ENCODE measurements around the gene TMEM107.
"Not testable (repeated sequence)": the region's sequence is repeated elsewhere in the genome, so short reads cannot be mapped to it uniquely, and the experiment has no call there.

The TMEM107 gene

GRCh38 chr17:8176197-8176940 is at the start of gene TMEM107:
TMEM107 (minus strand) TSS chr17:8176380; CDS start chr17:8176286, 94 bp downstream.
- Histone ChIP-seq H3K27ac (ENCODE audit: low read length) (peak within 1 kb of the TSS; percentile 58), H3K36me3 (ENCODE audit: control insufficient read depth in 1 of 2, insufficient read depth in 2 of 2, low read length in 2 of 2) (no peaks in the 10 kb centered on the region), H3K4me1 (ENCODE audit: control insufficient read depth in 1 of 2, insufficient read depth in 2 of 2, low read length in 2 of 2) (peaks cover 0 to 25% of the 10 kb centered on the region in 2 donors), H3K9me3 (ENCODE audit: control insufficient read depth in 1 of 2, low read length in 2 of 2) (no peaks in the 10 kb centered on the region), H3K4me3 (ENCODE audit: low read depth in 1 of 2, low read length in 2 of 2) (peak within 1 kb of the TSS; percentile 75 to 79), H3K27me3 (ENCODE audit: low read depth, low read length) (no peaks in the 10 kb centered on the region)

GRCh38 chr17:8224891-8225812 is 49.0 kb upstream of the TMEM107 start:
- no peak overlapping the region for H3K27ac ChIP-seq (ENCODE audit: low read length)
- H3K4me1 ChIP-seq (ENCODE audit: control insufficient read depth in 1 of 2, insufficient read depth in 2 of 2, low read length in 2 of 2): peaks cover 7 to 18% of the 10 kb centered on the region in 2 donors

GRCh38 chr17:8223356-8224126 is 47.4 kb upstream of the TMEM107 start:
- Histone ChIP-seq H3K4me1 (ENCODE audit: control insufficient read depth in 1 of 2, insufficient read depth in 2 of 2, low read length in 2 of 2) (peaks cover 7 to 18% of the 10 kb centered on the region in 2 donors), H3K9me3 (ENCODE audit: control insufficient read depth in 1 of 2, low read length in 2 of 2) (no peaks in the 10 kb centered on the region), H3K27me3 (ENCODE audit: low read depth, low read length) (no peaks in the 10 kb centered on the region), H3K4me3 (ENCODE audit: low read depth in 1 of 2, low read length in 2 of 2) (peak overlapping the region; percentile 61 to 95), H3K27ac (ENCODE audit: low read length) (peak overlapping the region; percentile 100), H3K36me3 (ENCODE audit: control insufficient read depth in 1 of 2, insufficient read depth in 2 of 2, low read length in 2 of 2) (peaks cover 14 to 15% of the 10 kb centered on the region in 2 donors)

More at GRCh38 chr17:8224891-8225812, 49.0 kb upstream of the TMEM107 start:
- H3K36me3 ChIP-seq (ENCODE audit: control insufficient read depth in 1 of 2, insufficient read depth in 2 of 2, low read length in 2 of 2): peaks cover 30 to 31% of the 10 kb centered on the region in 2 donors
- H3K27me3 ChIP-seq (ENCODE audit: low read depth, low read length): no peaks in the 10 kb centered on the region
- no peaks in the 10 kb centered on the region for H3K9me3 ChIP-seq (ENCODE audit: control insufficient read depth in 1 of 2, low read length in 2 of 2)
- no peak overlapping the region for H3K4me3 ChIP-seq (ENCODE audit: low read depth in 1 of 2, low read length in 2 of 2)

GRCh38 chr17:8222630-8223355 is 46.6 kb upstream of the TMEM107 start:
- peaks cover 7 to 18% of the 10 kb centered on the region in 2 donors for H3K4me1 ChIP-seq (ENCODE audit: control insufficient read depth in 1 of 2, insufficient read depth in 2 of 2, low read length in 2 of 2)

GRCh38 chr17:8222380-8222629 is 46.1 kb upstream of the TMEM107 start:
- Histone ChIP-seq H3K4me1 (ENCODE audit: control insufficient read depth in 1 of 2, insufficient read depth in 2 of 2, low read length in 2 of 2) (peaks cover 7 to 16% of the 10 kb centered on the region in 2 donors), H3K27ac (ENCODE audit: low read length) (peak overlapping the region; percentile 100), H3K4me3 (ENCODE audit: low read depth in 1 of 2, low read length in 2 of 2) (peak overlapping the region; percentile 61 to 95), H3K27me3 (ENCODE audit: low read depth, low read length) (no peaks in the 10 kb centered on the region), H3K9me3 (ENCODE audit: control insufficient read depth in 1 of 2, low read length in 2 of 2) (no peaks in the 10 kb centered on the region), H3K36me3 (ENCODE audit: control insufficient read depth in 1 of 2, insufficient read depth in 2 of 2, low read length in 2 of 2) (peaks cover 2 to 3% of the 10 kb centered on the region in 2 donors)

More at GRCh38 chr17:8222630-8223355, 46.6 kb upstream of the TMEM107 start:
- peak overlapping the region; percentile 100 for H3K27ac ChIP-seq (ENCODE audit: low read length)
- H3K4me3 ChIP-seq (ENCODE audit: low read depth in 1 of 2, low read length in 2 of 2): peak overlapping the region; percentile 61 to 95
- H3K36me3 ChIP-seq (ENCODE audit: control insufficient read depth in 1 of 2, insufficient read depth in 2 of 2, low read length in 2 of 2): peaks cover 7% of the 10 kb centered on the region in 2 donors
- H3K9me3 ChIP-seq (ENCODE audit: control insufficient read depth in 1 of 2, low read length in 2 of 2): no peaks in the 10 kb centered on the region
- no peaks in the 10 kb centered on the region for H3K27me3 ChIP-seq (ENCODE audit: low read depth, low read length)

GRCh38 chr17:8221663-8222379 is 45.6 kb upstream of the TMEM107 start:
- peak overlapping the region; percentile 61 to 95 for H3K4me3 ChIP-seq (ENCODE audit: low read depth in 1 of 2, low read length in 2 of 2)
- no peaks in the 10 kb centered on the region for H3K27me3 ChIP-seq (ENCODE audit: low read depth, low read length)
- peaks cover 7 to 11% of the 10 kb centered on the region in 2 donors for H3K4me1 ChIP-seq (ENCODE audit: control insufficient read depth in 1 of 2, insufficient read depth in 2 of 2, low read length in 2 of 2)
- peak overlapping the region; percentile 100 for H3K27ac ChIP-seq (ENCODE audit: low read length)
- H3K36me3 ChIP-seq (ENCODE audit: control insufficient read depth in 1 of 2, insufficient read depth in 2 of 2, low read length in 2 of 2): no peaks in the 10 kb centered on the region
- H3K9me3 ChIP-seq (ENCODE audit: control insufficient read depth in 1 of 2, low read length in 2 of 2): no peaks in the 10 kb centered on the region

- Histone ChIP-seq H3K27ac (ENCODE audit: low read length) (peak overlapping the region; percentile 100), H3K9me3 (ENCODE audit: control insufficient read depth in 1 of 2, low read length in 2 of 2) (no peaks in the 10 kb centered on the region), H3K27me3 (ENCODE audit: low read depth, low read length) (no peaks in the 10 kb centered on the region), H3K36me3 (ENCODE audit: control insufficient read depth in 1 of 2, insufficient read depth in 2 of 2, low read length in 2 of 2) (no peaks in the 10 kb centered on the region), H3K4me1 (ENCODE audit: control insufficient read depth in 1 of 2, insufficient read depth in 2 of 2, low read length in 2 of 2) (peaks cover 7 to 11% of the 10 kb centered on the region in 2 donors), H3K4me3 (ENCODE audit: low read depth in 1 of 2, low read length in 2 of 2) (peak overlapping the region; percentile 61 to 95)
Observed at GRCh38 chr17:8220783-8221662, 44.8 kb upstream of the TMEM107 start.

- not testable (repeated sequence) for H3K4me3 ChIP-seq (ENCODE audit: low read depth in 1 of 2, low read length in 2 of 2); H3K4me1 ChIP-seq (ENCODE audit: control insufficient read depth in 1 of 2, insufficient read depth in 2 of 2, low read length in 2 of 2); H3K27me3 ChIP-seq (ENCODE audit: low read depth, low read length); H3K36me3 ChIP-seq (ENCODE audit: control insufficient read depth in 1 of 2, insufficient read depth in 2 of 2, low read length in 2 of 2); H3K27ac ChIP-seq (ENCODE audit: low read length); H3K9me3 ChIP-seq (ENCODE audit: control insufficient read depth in 1 of 2, low read length in 2 of 2)
Observed at GRCh38 chr17:8214000-8214399, 37.8 kb upstream of the TMEM107 start.

- H3K4me1 ChIP-seq (ENCODE audit: control insufficient read depth in 1 of 2, insufficient read depth in 2 of 2, low read length in 2 of 2): peaks cover 0 to 9% of the 10 kb centered on the region in 2 donors
- H3K36me3 ChIP-seq (ENCODE audit: control insufficient read depth in 1 of 2, insufficient read depth in 2 of 2, low read length in 2 of 2): no peaks in the 10 kb centered on the region
- H3K9me3 ChIP-seq (ENCODE audit: control insufficient read depth in 1 of 2, low read length in 2 of 2): no peaks in the 10 kb centered on the region
- no peak overlapping the region for H3K27ac ChIP-seq (ENCODE audit: low read length)
- no peak overlapping the region for H3K4me3 ChIP-seq (ENCODE audit: low read depth in 1 of 2, low read length in 2 of 2)
- no peaks in the 10 kb centered on the region for H3K27me3 ChIP-seq (ENCODE audit: low read depth, low read length)
Observed at GRCh38 chr17:8212312-8213180, 36.4 kb upstream of the TMEM107 start.
